Heart left ventricle (tissue), 13 donors: ENCODE measurements around the gene GLB1L.

Experiments
- POLR2A ChIP-seq, 2 donors: fragments of 450-650 bp; IDR thresholded peaks; one replicate each; pipeline ENCODE4 v1.6.1; 2017; ENCODE audit warnings: antibody characterized with exemption in 2 of 2, mild to moderate bottlenecking in 2 of 2, moderate library complexity in 2 of 2
- TF ChIP-seq, protein P1 (sequence below), 12 donors: fragments of 200-600 bp; sonication (generic) in 4 of 12; IDR thresholded peaks; one replicate each; pipeline versions ENCODE4 v1.5.0 to v1.8.0; 2018 to 2022; ENCODE audit warnings: antibody characterized with exemption in 12 of 12, mild to moderate bottlenecking in 5 of 12
- donor health status: ischemic (EF 13 %, LVEDD 7.1; RV severe dilation, severe dysfunction).
- donor health status: DM: no; HTN: yes; CAD: no.
- donor health status: DM: no; HTN: no; CAD: no.
- donor health status: ischemic (EF 25% LVEDD 6.9; RV normal size, moderate dysfunction).
- donor health status: ischemic (EF 25% LVEDD 5.7; RV mildly dilated, moderate dysfunction).
- donor health status: ischemic (EF 35%, LVEDD 5.7; RV mildly dilated, moderate dysfunction).
- donor health status: nonischemic (EF 11% LVEDD 7.7; RV severe dilation, severe dysfunction).
- donor health status: DM: yes; HTN: yes; CAD: no.
- donor health status: PGD.
- donor health status: ischemic (EF 29% LVEDD 5.4; RV normal size, mild dysfunction).
- donor health status: nonischemic (EF 23%, LVEDD 6.1; RV moderate dilation, normal function).

DNA sequence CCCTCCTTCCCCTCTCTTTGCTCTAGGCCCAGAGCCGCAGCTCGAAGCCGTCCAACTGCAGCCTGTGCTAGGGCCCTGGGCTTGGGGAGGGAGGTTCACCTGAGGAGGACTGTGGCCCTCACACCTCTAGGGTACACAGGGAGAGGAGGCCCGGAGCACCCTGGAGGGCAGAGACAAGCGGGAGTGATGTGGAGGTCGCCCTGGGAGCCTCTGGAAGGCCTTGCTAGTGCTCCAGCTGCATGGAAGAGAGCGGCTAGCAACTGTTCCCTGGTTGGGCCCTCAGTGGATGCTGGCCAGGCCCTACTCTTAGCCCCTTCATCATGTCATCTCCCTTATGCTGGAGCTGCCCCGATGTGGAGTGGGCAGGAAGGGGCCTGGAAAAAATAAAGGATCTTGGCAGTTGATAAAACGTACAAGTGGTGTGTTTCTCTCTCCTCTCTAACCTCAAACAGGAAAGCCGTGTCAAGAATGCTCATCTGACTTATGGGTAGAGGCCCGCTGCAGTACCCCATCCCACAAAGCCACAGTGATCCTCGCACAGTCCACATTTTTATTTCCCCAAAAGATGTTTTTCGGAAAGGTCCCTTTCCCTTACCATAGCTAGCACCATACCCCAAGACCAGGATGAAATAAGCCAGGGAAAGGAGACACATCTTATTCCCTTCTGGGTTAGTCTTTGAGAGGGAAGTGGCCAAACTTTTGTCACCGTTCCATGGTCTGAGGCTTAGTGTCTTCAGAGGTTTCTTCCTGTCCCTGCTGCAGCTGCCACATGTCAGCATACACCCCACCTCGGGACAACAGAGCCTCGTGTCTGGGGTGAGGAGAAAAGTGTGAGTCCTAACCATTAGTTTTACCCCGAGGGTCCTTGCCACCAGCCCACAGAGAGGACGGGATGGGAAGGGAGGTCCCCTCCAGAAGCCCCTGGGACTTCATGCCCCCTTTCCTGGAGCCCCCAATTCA lies 35.7 kb downstream of the GLB1L start:
- TF ChIP-seq, protein P1, sequence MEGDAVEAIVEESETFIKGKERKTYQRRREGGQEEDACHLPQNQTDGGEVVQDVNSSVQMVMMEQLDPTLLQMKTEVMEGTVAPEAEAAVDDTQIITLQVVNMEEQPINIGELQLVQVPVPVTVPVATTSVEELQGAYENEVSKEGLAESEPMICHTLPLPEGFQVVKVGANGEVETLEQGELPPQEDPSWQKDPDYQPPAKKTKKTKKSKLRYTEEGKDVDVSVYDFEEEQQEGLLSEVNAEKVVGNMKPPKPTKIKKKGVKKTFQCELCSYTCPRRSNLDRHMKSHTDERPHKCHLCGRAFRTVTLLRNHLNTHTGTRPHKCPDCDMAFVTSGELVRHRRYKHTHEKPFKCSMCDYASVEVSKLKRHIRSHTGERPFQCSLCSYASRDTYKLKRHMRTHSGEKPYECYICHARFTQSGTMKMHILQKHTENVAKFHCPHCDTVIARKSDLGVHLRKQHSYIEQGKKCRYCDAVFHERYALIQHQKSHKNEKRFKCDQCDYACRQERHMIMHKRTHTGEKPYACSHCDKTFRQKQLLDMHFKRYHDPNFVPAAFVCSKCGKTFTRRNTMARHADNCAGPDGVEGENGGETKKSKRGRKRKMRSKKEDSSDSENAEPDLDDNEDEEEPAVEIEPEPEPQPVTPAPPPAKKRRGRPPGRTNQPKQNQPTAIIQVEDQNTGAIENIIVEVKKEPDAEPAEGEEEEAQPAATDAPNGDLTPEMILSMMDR (IDR thresholded peaks at IDR 0.05): no peak
- no peak for TF ChIP-seq POLR2A (IDR thresholded peaks at IDR 0.05)
